ENCODE measurements around the gene SDHAF1. TPM values are rescaled to one million over a fixed set of nuclear protein-coding genes. Genes with fewer than 3 reads are reported as not detected.

The SDHAF1 gene
- total and polyA plus RNA-seq, 2 of the 8 experiments (the other 6 are each of a cell fraction or from before 2014, with no cell fraction given): 16.0 to 21.3 TPM

DNA sequence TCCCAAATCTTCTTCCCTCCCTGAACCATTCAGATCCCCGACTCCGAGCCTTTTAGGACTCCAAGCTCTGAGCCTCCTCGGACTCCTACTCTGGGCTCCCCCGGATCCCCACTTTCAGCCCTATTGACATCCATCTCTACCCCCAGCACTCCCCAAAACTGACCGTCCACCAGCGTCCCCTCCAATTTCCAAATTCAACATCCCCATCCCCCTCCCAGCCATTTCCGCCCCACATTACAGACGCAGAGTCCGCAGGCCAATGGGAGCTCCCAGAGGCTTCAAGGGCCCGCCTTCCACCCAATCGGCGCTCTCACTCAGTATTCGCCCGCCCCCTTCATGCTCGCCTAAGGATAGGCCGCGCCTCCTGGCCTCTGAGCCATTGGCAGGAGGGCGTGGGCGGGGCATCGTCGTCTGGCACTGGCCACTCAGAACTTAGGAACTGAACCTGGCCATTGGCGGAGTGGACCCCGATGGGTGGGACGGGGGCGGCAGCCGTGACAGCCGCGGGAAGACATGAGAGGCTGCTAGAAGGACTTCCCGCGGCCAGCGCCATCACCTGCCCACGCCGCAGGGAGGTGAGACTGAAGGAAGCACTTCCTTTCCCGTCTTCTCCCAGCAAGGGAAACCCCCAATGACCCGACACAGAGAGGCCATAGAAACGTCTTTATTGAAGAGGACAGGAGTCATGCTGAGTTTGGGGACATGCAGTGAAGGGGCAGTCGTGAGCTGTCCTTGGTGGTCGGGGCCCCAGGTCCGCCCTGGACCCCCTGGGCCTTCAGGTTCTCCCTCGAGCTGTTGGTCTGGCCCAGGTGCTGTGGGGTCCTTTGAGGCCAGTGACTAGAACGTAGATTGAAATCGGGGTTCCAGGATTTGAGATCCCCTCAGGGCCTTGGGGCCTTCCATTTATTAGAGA, 19.3 kb downstream of the SDHAF1 start, which contains the start of gene ALKBH6:
Gene ALKBH6, minus strand, starts transcription at position 202 of the 913 bp plus-strand sequence. CDS start 816 bp downstream, outside the sequence.
- Histone ChIP-seq H2BK15ac (ENCODE audit: low read length) (peak within 1 kb of the TSS; percentile 49; the same call in 1 of the 2 replicates), H2BK5ac (ENCODE audit: low read depth, low read length) (peak within 1 kb of the TSS; percentile 52; the same call in 1 of the 2 replicates), H3K4ac (replicated peaks; ENCODE audit: insufficient read length, low read depth, low read length) (peak within 1 kb of the TSS; percentile 11), H3K27me3 (replicated peaks in 1 of 4; ENCODE audit: control insufficient read depth in 3 of 4, extremely low read depth in 1 of 4, insufficient read depth in 3 of 4, low read length in 3 of 4) (no peaks in the 10 kb centered on the region), H3K4me3 (ENCODE audit: extremely low read depth in 1 of 4, insufficient read depth in 2 of 4, low read depth in 3 of 4, low read length in 4 of 4) (peak within 1 kb of the TSS; percentile 70 to 94 (median 88)), H4K5ac (ENCODE audit: insufficient read length, low read depth, low read length) (no peak within 1 kb of the TSS), H3K27ac (ENCODE audit: low read depth, low read length) (no peak within 1 kb of the TSS), H4K20me1 (replicated peaks in 1 of 2; ENCODE audit: control insufficient read depth in 1 of 2, insufficient read depth in 2 of 2, low read length in 2 of 2) (peaks cover 0 to 2% of the 10 kb centered on the region in 2 experiments), H3K56ac (replicated peaks; ENCODE audit: insufficient read length, low read depth, low read length) (peak within 1 kb of the TSS; percentile 85), H2BK12ac (ENCODE audit: low read depth, low read length) (peak within 1 kb of the TSS; percentile 60; the same call in 1 of the 2 replicates), H2AFZ (ENCODE audit: low read length) (peak within 1 kb of the TSS; percentile 59; the same call in 1 of the 2 replicates), H4K8ac (ENCODE audit: extremely low read depth, insufficient read depth, low read length) (no peak within 1 kb of the TSS), H3K79me1 (ENCODE audit: low read depth, low read length) (no peaks in the 10 kb centered on the region), H2AK5ac (ENCODE audit: low read depth, low read length) (0 out of 2 replicates have a peak within 1 kb of the TSS, but pooled peaks have one; percentile 88), H3K9ac (replicated peaks in 1 of 4; ENCODE audit: extremely low read depth in 1 of 4, low read depth in 3 of 4, low read length in 3 of 4) (peak within 1 kb of the TSS; percentile 9 to 80 (median 46)), H2BK20ac (ENCODE audit: low read length) (no peak within 1 kb of the TSS), H3K23me2 (ENCODE audit: low read depth, low read length) (peaks cover 11% of the 10 kb centered on the region), H3K14ac (ENCODE audit: insufficient read length) (no peak within 1 kb of the TSS), H3K23ac (ENCODE audit: insufficient read length) (no peak within 1 kb of the TSS), H3K79me2 (ENCODE audit: control insufficient read depth in 1 of 2, insufficient read depth in 2 of 2, low read length in 2 of 2) (peaks cover 0 to 7% of the 10 kb centered on the region in 2 experiments; a peak in 1 of 4 replicates), H3K9me3 (ENCODE audit: insufficient read depth in 2 of 2, low read depth in 1 of 2, low read length in 1 of 2) (no peaks in the 10 kb centered on the region), H4K91ac (replicated peaks; ENCODE audit: insufficient read length, low read length) (peak within 1 kb of the TSS; percentile 5), H3K4me2 (ENCODE audit: insufficient read depth in 1 of 2, low read depth in 2 of 2, low read length in 2 of 2) (peak within 1 kb of the TSS; percentile 73 to 76), H3K18ac (ENCODE audit: extremely low read depth, low read length) (peak within 1 kb of the TSS; percentile 78), H2BK120ac (replicated peaks; ENCODE audit: low read depth, low read length) (no peak within 1 kb of the TSS), H3K4me1 (replicated peaks in 1 of 4; ENCODE audit: control insufficient read depth in 3 of 4, insufficient read depth in 4 of 4, low read length in 3 of 4) (peaks cover 0 to 8% (median 4%) of the 10 kb centered on the region in 4 experiments; a peak in 5 of 7 replicates), H3K36me3 (ENCODE audit: control insufficient read depth in 2 of 4, insufficient read depth in 4 of 4, low read length in 3 of 4) (peaks cover 0 to 10% (median 0%) of the 10 kb centered on the region in 4 experiments; a peak in 4 of 8 replicates)
- POLR2A ChIA-PET (ENCODE audit: partially characterized antibody): interaction anchor here (0.8 to 1.7 kb wide), 9 partner anchors 9 to 269 kb away, joined by 3 to 7 read pairs (median 4); partner anchors contain the start of genes PSENEN, THAP8, U2AF1L4 and WDR62
- CTCF ChIA-PET (ENCODE audit: partially characterized antibody): interaction anchor here (0.9 kb wide), 3 partner anchors 23 to 37 kb away, joined by 3 to 4 read pairs (median 3); no protein-coding TSS in a partner anchor
- DNase-seq (ENCODE audit: low read depth in 1 of 2, low spot score in 2 of 2) (peak; percentile 96 to 97), FAIRE-seq (peak; percentile 62)
- 3% methylated on average over 40 of the region's 42 CpGs; no CpG with 5 or more reads in 1 of the 2 experiments for WGBS, 2 experiments (ENCODE audit: extremely low coverage in 1 of 2, insufficient coverage in 1 of 2, insufficient read length in 1 of 2, insufficient replicate concordance in 2 of 2, low coverage in 1 of 2, low lambda C conversion rate in 2 of 2, missing lambda C conversion rate in 1 of 2)
- TF ChIP-seq TEAD4 (IDR thresholded peaks at IDR 0.05; ENCODE audit: low read depth, low read length) (no peak), BRCA1 (IDR thresholded peaks at IDR 0.05; ENCODE audit: low read depth, low read length) (no peak), CHD1 (IDR thresholded peaks at IDR 0.05; ENCODE audit: low read depth, low read length) (no peak), PHF8 (conservative IDR thresholded peaks at IDR 0.05; ENCODE audit: low read depth, low read length) (peak; percentile 25; the same call in 1 of the 2 replicates), GABPA (IDR thresholded peaks at IDR 0.05; ENCODE audit: borderline replicate concordance, insufficient read depth, low read length) (no peak), TCF12 (IDR thresholded peaks at IDR 0.05; ENCODE audit: low read depth, low read length) (no peak), FOSL1 (IDR thresholded peaks at IDR 0.05; ENCODE audit: insufficient read depth, low read depth, low read length) (no peak), SIX5 (IDR thresholded peaks at IDR 0.05; ENCODE audit: low read depth, low read length) (no peak), SIRT6 (IDR thresholded peaks at IDR 0.05; ENCODE audit: low read length) (no peak)
- TF ChIP-seq, protein P1, sequence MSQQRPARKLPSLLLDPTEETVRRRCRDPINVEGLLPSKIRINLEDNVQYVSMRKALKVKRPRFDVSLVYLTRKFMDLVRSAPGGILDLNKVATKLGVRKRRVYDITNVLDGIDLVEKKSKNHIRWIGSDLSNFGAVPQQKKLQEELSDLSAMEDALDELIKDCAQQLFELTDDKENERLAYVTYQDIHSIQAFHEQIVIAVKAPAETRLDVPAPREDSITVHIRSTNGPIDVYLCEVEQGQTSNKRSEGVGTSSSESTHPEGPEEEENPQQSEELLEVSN (IDR thresholded peaks at IDR 0.05): 0 out of 2 replicates have a peak, but pooled peaks have one; percentile 20

All from H1 (cell line).